Right kidney (tissue), 9 donors: ENCODE data around the gene PCDHGA10.
"Not testable (repeated sequence)": the region's sequence is repeated elsewhere in the genome, so short reads cannot be mapped to it uniquely, and the experiment has no call there.

Experiments used
- DNase-seq: peaks from one replicate; pipeline ENCODE4 v3.0.0-alpha.2; 2016
- long read RNA-seq, 8 donors: transcript quantifications; one replicate each; lab custom pipeline, GENCODE V29; 2026

Gene PCDHGA10
- long read RNA-seq, donor 1, full-length matches to known transcripts = 3 of 3 reads
- long read RNA-seq, donor 1, partial matches to known transcripts = 0 of 3 reads
- long read RNA-seq, donor 1, other reads (novel, unspliced or antisense) = 0 of 3 reads
- long read RNA-seq, donor 2 = 0 reads
- long read RNA-seq, donor 3, full-length matches to known transcripts = 2 of 2 reads
- long read RNA-seq, donor 3, partial matches to known transcripts = 0 of 2 reads
- long read RNA-seq, donor 3, other reads (novel, unspliced or antisense) = 0 of 2 reads
- long read RNA-seq, donor 4, full-length matches to known transcripts = 5 of 5 reads
- long read RNA-seq, donor 4, partial matches to known transcripts = 0 of 5 reads
- long read RNA-seq, donor 4, other reads (novel, unspliced or antisense) = 0 of 5 reads
- long read RNA-seq, donor 5 = 0 reads
- long read RNA-seq, donor 6 = 0 reads
- long read RNA-seq, donor 7, full-length matches to known transcripts = 6 of 6 reads
- long read RNA-seq, donor 7, partial matches to known transcripts = 0 of 6 reads
- long read RNA-seq, donor 7, other reads (novel, unspliced or antisense) = 0 of 6 reads
- long read RNA-seq, donor 8, full-length matches to known transcripts = 2 of 2 reads
- long read RNA-seq, donor 8, partial matches to known transcripts = 0 of 2 reads
- long read RNA-seq, donor 8, other reads (novel, unspliced or antisense) = 0 of 2 reads

DNA sequence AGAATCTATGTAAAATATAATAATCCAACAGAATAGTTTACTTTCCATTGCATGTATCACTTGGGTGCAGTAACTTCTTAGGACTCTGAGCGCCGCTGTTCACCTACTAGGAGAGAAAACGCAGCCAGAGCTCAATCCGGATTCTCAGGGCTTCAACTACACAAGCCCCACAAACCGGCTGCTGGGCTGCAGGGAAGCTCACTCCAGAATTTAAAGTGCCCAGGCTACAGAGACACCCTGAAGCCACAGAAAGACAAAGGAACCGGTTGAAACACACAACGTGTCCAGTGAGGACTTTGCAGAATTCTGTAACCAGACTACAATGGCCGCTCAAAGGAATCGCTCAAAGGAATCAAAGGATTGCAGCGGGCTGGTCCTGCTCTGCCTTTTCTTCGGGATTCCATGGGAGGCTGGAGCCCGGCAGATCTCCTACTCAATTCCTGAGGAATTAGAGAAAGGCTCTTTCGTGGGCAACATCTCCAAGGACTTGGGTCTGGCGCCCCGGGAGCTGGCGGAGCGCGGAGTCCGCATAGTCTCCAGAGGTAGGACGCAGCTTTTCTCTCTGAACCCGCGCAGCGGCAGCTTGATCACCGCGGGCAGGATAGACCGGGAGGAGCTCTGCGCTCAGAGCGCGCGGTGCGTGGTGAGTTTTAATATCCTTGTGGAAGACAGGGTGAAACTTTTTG lies at the start of gene PCDHGA10:
PCDHGA10 (plus strand) TSS at position 134 of the 686 bp plus-strand sequence; CDS start at position 323, 189 bp downstream.
- DNase-seq = peak; percentile 31

DNA sequence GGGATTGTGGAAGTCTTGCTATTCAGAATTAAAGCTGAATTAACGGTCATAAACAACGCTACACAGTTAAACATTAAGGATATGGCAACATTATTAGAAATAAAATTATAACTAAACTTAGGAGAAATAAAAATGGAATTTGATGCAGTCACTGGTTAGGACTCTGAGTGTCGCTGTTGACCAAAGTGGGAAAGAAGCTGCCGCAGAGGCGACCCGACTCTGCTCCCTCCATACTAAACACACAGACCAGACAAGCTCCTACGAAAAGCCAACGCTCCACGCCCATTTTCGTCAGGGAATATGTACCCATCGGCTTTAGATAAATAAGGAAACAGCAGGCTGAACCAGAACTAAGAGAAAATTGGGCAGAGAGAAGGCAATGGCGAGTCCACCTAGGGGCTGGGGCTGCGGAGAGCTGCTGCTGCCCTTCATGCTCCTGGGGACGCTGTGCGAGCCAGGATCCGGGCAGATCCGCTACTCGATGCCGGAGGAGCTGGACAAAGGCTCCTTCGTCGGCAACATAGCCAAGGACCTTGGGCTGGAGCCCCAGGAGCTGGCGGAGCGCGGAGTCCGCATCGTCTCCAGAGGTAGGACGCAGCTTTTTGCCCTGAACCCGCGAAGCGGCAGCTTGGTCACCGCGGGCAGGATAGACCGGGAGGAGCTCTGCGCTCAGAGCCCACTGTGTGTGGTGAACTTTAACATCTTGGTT lies 48.7 kb upstream of the PCDHGA10 start, which contains the start of gene PCDHGA5:
PCDHGA5 (plus strand) TSS at position 211 of the 709 bp plus-strand sequence; CDS start at position 380, 169 bp downstream.
- peak; percentile 22 for DNase-seq

DNA sequence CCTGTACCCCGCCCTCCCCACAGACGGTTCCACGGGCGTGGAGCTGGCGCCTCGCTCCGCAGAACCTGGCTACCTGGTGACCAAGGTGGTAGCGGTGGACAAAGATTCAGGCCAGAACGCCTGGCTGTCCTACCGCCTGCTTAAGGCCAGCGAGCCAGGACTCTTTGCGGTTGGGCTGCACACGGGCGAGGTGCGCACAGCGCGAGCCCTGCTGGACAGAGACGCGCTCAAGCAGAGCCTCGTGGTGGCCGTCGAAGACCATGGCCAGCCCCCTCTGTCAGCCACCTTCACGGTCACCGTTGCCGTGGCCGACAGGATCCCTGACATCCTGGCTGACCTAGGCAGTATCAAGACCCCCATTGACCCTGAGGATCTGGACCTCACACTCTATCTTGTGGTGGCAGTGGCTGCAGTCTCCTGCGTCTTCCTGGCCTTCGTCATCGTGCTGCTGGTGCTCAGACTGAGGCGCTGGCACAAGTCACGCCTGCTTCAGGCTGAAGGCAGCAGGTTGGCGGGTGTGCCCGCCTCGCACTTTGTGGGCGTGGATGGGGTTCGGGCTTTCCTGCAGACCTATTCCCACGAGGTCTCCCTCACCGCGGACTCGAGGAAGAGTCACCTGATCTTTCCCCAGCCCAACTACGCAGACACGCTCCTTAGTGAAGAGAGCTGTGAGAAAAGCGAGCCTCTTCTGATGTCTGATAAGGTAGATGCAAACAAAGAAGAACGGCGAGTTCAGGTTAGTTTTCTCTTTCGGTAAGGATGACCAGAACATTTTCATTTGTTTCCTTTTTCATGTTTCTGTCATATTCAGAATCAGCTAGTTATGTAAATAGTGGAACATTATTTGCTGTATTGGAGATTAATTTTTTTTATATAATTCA lies 46.5 kb upstream of the PCDHGA10 start:
- no peak for DNase-seq

DNA sequence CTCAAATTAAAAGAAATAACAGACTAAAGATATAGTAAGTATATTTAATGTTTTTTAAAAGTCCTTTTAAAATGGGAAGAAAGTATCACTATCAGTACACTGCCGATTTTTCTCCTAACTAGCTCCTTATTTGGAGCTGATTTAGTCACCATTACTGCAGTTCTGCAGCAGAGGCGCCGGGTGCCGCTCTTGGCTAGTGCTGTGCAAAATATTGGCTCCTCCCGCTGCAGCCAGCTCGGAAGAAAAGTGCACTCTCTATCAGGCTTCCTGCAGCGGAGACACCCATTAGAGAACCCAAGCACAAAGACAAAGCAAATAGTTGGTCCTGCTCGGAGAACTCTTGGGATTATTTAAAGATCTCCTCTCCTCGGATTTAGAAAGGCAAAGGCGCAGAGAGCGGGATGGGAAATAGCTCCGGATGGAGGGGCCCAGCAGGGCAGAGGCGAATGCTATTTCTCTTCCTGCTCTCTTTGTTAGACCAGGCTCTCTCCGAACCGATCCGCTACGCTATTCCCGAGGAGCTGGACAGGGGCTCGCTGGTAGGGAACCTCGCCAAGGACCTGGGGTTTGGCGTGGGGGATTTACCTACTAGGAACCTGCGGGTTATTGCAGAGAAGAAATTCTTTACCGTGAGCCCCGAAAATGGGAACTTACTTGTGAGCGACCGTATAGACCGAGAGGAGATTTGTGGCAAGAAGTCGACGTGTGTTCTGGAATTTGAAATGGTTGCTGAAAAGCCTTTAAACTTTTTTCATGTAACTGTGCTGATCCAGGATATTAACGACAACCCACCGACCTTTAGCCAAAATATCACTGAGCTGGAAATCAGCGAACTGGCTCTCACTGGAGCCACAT lies 42.6 kb upstream of the PCDHGA10 start, which contains the start of gene PCDHGB3:
PCDHGB3 (plus strand) TSS at position 249 of the 855 bp plus-strand sequence; CDS start at position 402, 153 bp downstream.
- DNase-seq = no peak

DNA sequence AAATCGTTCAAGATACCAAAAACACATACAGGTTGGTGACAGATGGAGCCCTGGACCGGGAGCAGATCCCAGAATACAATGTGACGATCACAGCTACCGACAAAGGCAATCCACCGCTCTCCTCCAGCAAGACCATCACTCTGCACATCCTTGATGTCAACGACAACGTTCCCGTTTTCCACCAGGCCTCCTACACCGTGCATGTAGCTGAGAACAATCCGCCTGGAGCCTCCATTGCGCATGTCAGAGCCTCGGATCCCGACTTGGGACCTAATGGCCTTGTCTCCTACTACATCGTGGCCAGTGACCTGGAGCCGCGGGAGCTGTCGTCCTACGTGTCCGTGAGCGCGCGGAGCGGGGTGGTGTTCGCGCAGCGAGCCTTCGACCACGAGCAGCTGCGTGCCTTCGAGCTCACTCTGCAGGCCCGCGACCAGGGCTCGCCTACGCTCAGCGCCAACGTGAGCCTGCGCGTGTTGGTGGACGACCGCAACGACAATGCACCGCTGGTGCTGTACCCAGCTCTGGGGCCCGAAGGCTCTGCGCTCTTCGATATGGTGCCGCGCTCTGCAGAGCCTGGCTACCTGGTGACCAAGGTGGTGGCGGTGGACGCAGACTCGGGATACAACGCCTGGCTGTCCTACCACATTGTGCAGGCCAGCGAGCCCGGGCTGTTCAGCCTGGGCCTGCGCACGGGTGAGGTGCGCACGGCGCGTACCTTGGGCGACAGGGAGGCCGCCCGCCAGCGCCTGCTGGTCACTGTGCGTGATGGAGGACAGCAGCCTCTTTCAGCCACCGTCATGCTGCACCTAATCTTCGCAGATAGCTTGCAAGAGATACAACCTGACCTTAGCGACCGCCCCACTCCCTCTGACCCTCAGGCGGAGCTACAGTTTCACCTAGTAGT lies 41.0 kb upstream of the PCDHGA10 start:
- no peak for DNase-seq

DNA sequence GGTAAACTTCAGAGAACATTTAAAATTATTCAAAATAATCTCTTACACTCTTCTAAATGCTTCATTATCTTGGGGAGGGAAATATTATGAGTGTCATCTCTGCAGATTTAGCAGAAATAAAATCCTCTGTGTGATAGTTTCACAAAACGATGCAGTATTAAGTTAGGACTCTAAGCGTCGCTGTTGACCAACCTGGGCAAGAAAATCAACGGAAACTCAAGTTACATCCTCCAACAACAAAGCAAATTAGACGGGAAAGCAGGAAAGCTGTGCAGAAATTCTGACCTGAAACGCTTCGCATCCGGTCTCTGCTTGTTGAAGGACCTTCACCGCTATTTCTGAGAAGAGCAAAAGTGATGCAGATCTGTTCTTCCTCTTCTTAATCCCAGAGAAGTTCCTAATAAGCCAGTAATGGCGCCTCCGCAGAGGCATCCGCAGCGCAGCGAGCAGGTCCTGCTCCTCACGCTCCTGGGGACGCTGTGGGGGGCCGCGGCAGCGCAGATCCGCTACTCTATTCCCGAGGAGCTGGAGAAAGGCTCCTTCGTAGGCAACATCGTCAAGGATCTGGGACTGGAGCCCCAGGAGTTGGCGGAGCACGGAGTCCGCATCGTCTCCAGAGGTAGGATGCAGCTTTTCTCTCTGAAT lies 39.0 kb upstream of the PCDHGA10 start, which contains the start of gene PCDHGA6:
PCDHGA6 (plus strand) TSS at position 219 of the 645 bp plus-strand sequence; CDS start at position 412, 193 bp downstream.
- peak; percentile 41 for DNase-seq

DNA sequence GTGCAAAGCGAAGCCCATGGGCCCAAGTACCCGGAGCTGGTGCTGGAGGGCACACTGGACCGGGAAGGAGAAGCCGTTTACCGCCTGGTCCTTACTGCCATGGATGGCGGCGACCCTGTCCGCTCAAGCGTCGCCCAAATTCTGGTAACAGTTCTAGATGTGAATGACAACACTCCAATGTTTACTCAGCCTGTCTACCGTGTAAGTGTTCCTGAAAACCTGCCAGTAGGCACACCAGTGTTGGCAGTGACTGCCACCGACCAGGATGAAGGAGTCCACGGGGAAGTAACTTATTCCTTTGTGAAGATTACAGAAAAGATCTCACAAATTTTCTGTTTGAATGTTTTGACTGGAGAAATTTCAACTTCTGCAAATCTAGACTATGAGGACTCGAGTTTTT lies 38.2 kb upstream of the PCDHGA10 start:
- DNase-seq = no peak

DNA sequence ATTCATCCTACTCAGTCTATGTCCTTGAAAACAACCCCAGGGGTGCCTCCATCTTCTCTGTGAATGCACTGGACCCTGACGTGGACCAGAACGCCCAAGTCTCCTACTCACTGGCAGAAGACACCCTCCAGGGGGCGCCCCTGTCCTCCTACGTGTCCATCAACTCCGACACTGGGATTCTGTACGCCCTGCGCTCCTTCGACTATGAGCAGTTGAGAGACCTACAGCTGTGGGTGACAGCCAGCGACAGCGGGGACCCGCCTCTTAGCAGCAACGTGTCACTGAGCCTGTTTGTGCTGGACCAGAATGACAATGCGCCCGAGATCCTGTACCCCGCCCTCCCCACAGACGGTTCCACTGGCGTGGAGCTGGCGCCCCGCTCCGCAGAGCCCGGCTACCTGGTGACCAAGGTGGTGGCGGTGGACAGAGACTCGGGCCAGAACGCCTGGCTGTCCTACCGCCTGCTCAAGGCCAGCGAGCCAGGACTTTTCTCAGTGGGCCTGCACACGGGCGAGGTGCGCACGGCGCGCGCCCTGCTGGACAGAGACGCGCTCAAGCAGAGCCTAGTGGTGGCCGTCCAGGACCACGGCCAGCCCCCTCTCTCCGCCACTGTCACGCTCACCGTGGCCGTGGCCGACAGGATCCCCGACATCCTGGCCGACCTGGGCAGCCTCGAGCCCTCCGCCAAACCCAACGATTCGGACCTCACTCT lies 37.2 kb upstream of the PCDHGA10 start:
- DNase-seq = not testable (repeated sequence)

DNA sequence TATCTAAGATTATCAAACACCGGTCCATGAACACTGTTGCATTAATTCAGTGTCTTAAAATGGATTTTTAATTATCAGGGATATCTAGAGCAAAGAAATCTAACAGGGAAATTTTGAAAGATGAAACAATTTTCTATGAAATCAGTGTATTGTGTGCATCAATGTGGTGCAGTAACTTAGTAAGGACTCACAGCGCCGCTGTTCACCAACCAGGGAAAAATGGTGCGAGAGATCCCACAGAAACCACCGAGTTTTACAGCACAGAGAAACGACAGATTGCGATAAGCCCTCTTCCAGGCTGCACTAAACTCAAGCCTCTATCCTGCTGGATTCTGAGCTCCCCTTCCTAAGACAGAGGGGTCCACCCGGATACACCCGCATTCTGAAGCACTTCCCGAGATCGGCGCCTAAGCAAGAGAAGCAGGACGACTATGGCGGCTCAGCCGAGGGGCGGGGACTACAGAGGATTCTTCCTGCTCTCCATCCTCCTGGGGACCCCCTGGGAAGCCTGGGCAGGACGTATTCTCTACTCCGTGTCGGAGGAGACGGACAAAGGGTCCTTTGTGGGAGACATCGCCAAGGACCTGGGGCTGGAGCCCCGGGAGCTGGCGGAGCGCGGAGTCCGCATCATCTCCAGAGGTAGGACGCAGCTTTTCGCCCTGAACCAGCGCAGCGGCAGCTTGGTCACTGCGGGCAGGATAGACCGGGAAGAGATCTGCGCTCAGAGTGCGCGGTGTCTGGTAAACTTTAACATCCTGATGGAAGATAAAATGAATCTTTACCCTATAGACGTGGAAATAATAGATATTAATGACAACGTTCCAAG lies 30.1 kb upstream of the PCDHGA10 start, which contains the start of gene PCDHGA7:
PCDHGA7 (plus strand) TSS at position 274 of the 826 bp plus-strand sequence; CDS start at position 432, 158 bp downstream.
- DNase-seq = peak; percentile 19

DNA sequence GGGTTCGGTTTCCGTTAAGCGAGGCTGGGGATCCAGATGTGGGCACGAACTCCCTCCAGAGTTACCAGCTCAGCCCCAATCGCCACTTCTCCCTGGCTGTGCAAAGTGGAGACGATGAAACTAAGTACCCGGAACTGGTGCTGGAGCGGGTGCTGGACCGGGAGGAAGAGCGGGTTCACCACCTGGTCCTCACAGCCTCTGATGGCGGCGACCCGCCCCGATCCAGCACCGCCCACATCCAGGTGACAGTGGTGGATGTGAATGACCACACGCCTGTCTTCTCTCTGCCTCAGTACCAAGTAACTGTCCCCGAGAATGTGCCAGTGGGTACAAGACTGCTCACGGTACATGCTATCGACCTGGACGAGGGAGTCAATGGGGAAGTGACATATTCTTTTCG lies 29.4 kb upstream of the PCDHGA10 start:
- DNase-seq = no peak

DNA sequence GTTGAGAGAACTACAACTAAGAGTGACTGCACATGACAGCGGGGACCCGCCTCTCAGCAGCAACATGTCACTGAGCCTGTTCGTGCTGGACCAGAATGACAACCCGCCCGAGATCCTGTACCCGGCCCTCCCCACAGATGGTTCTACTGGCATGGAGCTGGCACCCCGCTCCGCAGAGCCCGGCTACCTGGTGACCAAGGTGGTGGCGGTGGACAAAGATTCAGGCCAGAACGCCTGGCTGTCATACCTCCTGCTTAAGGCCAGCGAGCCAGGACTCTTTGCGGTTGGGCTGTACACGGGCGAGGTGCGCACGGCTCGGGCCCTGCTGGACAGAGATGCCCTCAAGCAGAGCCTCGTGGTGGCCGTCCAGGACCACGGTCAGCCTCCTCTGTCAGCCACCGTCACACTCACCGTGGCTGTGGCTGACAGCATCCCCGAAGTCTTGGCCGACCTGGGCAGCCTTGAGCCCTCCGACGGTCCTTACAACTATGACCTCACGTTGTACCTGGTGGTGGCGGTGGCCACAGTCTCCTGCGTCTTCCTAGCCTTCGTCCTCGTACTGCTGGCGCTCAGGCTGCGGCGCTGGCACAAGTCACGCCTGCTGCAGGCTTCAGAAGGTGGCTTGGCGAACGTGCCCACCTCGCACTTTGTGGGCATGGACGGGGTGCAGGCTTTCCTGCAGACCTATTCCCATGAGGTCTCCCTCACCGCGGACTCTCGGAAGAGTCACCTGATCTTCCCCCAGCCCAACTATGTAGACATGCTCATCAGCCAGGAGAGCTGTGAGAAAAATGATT lies 28.1 kb upstream of the PCDHGA10 start:
- DNase-seq = no peak

DNA sequence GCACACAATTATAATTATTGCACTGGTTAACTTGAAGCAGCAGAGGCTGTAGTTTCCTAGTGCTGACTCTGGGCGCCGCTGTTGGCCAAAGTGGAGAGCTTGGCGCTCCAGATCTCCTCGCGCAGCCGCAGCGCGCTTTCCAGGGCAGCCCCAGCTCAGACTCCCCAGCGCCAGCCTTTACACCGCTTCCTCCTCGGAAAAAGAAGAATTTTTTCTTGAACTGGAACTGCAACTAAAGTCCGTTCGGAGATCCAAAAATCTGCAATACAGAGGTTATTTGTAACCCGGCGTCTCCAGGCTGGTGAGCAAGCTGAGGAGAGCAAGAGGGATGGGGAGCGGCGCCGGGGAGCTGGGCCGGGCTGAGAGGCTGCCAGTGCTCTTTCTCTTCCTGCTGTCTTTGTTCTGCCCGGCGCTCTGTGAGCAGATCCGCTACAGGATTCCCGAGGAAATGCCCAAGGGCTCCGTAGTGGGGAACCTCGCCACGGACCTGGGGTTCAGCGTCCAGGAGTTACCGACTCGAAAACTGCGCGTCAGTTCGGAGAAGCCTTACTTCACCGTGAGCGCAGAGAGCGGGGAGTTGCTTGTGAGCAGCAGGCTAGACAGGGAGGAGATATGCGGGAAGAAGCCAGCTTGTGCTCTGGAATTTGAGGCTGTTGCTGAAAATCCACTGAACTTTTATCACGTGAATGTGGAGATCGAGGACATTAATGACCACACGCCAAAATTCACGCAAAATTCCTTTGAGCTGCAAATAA lies 25.1 kb upstream of the PCDHGA10 start, which contains the start of gene PCDHGB4:
PCDHGB4 (plus strand) TSS at position 142 of the 755 bp plus-strand sequence; CDS start at position 329, 187 bp downstream.
- DNase-seq = peak; percentile 20

DNA sequence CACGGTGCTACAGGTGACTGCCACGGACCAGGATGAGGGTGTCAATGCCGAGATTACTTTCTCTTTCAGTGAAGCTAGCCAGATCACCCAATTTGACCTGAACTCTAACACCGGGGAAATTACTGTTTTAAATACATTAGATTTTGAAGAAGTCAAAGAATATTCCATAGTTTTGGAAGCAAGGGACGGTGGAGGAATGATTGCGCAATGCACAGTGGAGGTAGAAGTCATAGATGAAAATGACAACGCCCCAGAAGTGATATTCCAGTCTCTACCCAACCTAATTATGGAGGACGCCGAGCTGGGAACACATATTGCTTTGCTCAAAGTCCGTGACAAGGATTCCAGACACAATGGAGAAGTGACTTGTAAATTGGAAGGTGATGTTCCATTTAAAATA lies 24.1 kb upstream of the PCDHGA10 start:
- DNase-seq = no peak
